ENCODE results near the gene ZDHHC11. TPM values are rescaled to one million over a fixed set of nuclear protein-coding genes. Genes with fewer than 3 reads are reported as not detected.
"Not testable (repeated sequence)": the region's sequence is repeated elsewhere in the genome, so short reads cannot be mapped to it uniquely, and the experiment has no call there.

The ZDHHC11 gene
- total RNA-seq, 1 experiment from 2014 or later, result 43.4 TPM

DNA sequence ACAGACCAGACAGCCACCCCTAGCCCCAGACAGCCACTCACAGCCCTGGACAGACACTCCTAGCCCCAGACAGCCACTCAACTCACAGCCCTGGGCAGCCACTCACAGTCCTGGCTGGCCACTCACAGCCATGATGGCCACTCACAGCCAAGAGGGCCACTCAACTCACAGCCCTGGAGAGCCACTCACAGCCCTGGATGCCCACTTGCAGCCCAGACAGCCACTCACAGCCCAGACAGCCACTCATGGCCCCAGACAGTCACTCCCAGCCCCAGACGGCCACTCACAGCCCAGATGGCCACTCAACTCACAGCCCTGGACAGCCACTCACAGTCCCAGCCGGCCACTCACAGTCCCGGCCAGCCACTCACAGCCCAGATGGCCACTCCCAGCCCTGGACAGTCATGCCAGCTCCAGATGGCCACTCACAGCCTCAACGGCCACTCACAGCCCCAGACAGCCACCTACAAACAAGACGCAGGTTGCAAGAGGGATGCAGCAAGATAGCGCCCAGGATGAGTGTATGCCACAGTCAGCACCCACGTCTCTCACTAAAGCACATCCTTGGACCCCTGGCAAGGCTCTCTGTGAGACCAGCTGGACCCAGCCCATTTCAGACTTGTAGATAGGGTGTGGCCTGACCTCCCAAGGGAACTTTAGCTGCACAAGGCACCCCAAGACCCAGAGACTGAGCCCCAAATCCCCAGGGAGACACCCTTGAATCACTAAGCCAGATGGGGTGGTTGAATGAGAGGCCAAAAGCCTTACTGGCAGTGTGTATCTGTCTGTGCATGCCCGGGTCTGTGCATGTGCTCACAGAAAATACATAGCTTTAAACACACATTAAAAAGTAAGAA lies 88.7 kb downstream of the ZDHHC11 start:
- DNase-seq (ENCODE audit: low spot score), result no peak

DNA sequence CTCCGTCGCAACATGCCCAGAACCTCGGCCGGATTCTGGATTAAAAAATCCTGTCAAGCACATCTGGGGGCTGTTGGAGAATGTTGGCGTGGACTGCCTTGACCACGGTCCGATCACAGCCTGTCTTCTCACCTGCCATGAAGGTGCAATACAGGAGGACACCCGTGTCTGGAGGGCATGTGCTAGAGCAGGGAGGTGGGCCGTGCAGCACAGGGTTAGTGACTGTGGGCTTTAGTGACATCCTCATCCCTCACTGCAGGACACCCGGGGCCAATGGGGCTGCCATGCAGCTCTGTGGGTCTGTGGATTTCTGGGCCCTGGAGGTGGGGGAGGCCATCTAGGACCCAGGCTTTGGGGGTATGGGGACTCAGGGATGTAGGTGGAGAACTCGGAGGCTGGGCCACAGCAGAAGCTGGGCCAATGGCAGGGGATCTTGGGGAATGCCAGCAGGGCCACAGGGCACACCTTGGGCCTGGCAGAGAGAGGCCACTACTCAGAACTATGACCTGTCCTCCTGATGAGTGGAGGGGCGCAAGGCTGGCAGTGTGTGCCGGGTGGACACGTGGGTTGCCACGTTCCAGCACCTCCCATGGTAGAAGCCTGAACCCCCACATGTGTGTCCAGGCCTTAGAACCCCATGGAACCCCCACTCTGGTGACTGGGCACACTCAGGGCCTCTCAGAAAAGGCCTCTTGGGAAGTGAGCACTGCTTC lies 89.6 kb downstream of the ZDHHC11 start:
- DNase-seq (ENCODE audit: low spot score), result no peak

DNA sequence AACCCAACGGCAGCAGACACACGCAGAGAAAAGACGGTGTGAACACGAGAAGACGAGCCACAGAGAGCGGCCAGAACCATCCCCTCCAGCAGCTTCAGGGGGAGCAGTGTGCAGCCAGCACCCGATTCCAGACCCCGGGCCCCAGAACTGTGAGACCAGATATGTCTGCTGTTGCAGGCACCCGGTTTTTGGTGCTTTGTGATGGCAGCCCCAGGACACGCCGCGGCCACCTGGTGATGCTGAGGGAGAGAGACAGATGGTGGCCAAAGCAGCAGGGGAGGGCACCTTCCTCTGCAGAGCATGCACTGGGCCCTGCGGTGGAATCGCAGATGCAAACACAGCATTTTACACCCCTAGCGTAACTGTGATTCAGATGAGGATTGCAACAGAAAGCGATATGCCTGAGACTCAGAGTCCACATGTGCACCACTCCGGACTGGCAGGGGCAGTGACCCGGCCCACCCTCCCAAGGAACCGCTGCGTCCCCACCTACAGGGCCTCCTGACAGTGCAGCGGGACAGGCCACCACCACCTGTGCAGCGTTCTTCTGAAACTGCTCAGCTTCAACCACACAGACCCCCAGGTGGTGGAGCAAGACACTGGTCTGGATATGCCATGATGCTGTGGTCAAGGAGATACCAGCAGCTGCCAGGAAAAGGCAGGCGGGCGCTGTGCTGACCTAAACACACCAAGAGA lies 90.3 kb downstream of the ZDHHC11 start:
- DNase-seq (ENCODE audit: low spot score), result no peak

DNA sequence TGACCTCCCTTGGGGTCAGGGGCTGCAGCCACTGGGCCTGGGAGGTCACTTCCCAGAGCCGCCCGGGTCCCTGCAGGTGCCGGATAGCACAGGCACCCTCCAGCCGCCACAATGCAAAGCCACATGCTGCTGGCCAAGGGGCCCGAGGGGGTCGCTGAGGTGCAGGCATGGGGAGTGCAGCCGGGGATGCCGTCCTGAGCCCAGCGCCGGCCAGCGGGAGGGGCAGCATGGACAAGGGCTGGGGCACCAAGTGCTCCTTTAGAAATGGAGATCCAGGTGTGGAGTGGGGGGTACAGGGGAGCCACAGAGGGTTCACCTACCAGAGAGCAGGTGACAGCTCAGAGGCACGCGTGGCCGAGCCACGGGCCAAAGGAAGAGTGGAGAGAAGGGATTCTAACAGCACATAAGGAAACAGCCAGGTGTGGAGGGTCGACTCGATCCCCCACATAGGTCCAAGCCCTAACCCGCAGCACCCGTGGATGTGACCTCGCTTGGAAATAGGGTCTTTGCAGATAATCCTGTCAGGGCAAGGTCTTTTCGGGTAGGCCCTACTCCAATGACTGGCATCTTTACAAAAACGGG lies 90.9 kb downstream of the ZDHHC11 start:
- no peak for DNase-seq (ENCODE audit: low spot score)

DNA sequence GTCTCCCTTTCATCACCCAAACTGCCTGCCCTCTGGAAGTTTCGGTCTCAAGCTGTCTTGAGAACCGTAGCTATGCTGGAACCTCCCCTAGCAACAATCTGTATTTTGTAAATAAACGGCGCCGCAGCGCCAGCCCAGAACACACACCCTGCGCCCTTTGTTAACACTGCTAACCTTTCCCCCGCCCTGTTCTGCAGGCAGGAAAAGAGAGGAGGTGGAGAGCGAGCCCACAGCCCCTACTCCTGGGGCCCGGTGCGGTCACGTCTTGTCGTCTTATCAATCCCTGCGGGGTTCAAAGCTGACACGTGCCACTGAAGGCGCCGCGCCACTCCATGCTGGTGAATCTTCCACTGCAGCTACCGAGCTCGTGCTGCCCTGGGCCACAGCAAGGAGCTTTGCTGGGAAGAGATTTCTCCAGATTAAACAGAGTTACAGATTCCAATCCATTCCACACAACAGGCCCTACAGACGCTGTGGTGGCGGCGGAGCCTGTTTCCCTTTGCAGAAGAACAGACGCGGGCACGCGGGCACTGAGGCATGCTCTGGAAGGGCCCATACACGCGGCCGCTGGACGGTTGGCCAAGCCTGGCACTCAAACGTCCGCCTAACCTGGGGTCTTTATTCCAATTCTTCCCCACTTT lies 91.6 kb downstream of the ZDHHC11 start:
- DNase-seq (ENCODE audit: low spot score), result peak; percentile 95

DNA sequence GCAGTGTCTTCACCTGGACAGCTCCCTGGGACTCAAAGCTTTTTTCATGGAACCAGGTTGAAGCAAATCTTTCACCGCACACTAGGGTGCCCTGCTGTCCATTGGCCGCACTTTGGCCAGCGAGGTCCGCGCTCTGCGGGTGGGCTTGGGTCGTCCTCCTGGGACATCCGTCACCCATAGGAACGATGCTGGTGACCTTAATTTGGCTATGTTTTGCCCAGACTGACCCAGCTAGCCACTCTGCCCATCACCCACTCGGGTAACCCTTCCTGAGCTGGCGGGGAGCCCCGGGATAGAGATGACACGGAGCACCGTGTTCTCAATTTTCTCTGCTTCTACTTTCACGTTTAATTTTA lies 92.1 kb downstream of the ZDHHC11 start:
- DNase-seq (ENCODE audit: low spot score), result no peak

DNA sequence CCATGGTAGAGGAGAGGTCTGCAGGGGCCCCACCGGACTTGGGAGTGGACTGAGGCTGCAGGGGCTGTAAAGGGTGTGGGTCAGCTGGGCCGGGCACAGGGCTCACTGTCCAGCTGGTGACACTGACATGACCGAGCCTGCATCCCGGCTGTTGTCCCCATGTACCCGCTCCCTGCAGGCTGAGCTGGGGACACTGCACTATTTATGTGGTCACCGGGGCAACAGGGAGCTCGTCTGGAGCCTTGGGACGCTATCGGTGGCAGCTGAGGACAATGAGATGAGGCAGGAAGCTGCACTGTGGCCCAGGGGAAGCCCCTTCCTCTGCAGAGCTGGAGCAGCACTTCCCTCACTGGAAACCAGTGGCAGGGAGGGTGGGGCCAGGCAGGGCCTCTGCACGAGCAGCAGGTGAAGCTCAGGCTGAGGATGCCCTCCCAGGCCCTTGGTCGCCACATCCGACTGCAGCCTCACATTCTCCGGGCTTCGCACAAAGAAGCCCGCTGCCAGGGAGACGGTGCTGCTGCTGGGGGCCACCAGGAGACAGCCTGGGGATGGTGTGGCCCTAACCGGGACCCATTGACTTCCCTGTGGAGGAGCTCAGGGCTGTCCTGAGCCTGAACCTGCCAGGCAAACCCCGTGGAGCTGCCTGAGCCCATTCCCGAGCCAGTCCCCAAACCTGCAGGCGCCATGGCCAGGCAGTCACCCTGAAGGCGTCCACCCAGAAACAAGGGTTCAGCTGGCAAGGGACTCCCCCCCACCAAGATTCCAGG lies 92.7 kb downstream of the ZDHHC11 start:
- peak; percentile 74 for DNase-seq (ENCODE audit: low spot score)

DNA sequence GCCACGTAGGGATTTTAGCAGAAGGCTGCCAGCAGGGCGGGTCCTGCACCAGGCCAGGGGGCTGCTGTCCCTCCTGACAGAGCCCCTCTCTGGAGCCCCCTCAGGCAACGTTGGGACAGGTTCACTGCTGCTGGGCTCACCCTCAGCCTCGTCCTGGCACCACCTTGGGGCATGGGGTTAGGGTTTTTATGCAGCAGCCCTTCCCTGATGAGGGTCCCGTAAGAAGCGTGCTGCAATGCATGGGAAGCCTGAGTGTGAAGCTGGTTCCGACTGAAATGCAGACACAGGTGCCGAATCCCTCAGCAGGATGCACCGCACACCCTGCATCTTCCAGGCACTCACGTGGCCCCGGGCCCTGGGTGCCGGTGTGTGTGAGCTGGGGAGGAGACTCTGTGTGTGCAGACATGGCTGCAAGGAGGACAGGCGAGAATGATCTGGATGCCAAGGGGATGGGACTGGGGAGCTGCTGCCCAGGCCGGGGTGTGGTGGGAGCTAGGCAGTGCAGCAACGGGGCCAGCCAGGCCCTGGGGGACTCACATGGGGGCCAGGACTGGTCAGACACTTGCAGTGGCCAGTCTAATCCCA lies 93.3 kb downstream of the ZDHHC11 start:
- DNase-seq (ENCODE audit: low spot score), result no peak

DNA sequence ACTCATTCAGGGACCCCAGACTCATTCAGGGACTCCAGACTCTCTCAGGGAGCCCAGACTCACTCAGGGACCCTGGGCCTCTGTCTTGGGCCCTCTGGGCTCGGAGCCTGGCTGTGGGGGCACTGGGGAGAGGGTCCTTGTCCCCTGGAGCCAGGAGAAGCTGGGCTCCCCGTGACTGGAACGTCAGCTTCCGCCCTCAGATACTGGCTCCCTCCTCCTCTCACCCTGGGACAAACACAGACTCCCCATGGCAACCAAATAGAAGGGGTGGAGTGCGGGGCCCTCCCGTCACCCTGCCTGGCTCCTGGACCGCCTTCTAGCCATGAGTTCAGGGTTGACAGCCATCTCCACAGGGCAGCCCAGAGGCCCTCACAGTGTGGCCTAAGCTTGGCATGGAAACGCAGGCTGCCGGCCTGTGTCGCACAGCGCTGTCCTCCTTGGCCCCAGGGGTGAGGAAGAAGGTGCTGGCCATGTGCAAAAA lies 93.9 kb downstream of the ZDHHC11 start:
- DNase-seq (ENCODE audit: low spot score), result peak; percentile 82

DNA sequence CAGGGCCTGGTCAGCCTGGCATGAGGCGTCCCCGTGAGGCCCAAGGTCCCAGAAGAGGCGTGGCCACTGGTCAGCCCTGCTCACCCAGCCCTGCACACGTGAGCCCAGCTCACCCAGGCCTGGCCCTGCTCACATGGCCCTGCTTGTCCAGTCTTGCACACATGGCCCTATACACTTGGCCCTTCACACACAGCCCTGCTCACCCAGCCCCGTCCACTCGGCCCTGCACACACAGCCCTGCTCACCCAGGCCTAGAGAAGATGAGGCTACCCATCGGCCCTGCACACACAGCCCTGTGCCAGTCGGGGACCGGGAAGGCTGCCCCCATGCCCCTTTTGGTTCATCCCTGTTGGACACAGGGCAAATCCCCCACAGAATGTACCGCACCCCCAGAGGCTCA lies 94.6 kb downstream of the ZDHHC11 start:
- DNase-seq (ENCODE audit: low spot score), result peak; percentile 26

DNA sequence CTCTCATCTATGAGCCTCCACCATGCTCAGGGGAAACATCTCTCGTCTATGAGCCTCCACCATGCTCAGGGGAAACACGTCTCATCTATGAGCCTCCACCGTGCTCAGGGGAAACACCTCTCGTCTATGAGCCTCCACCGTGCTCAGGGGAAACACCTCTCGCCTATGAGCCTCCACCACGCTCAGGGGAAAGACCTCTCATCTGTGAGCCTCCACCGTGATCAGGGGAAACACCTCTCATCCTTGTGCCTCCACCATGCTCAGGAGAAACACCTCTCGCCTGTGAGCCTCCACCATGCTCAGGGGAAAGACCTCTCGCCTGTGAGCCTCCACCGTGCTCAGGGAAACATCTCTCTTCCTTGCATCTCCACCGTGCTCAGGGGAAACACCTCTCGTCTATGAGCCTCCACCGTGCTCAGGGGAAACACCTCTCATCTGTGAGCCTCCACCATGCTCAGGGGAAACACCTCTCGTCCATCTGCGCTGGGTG lies 96.6 kb downstream of the ZDHHC11 start:
- DNase-seq (ENCODE audit: low spot score), result not testable (repeated sequence)

DNA sequence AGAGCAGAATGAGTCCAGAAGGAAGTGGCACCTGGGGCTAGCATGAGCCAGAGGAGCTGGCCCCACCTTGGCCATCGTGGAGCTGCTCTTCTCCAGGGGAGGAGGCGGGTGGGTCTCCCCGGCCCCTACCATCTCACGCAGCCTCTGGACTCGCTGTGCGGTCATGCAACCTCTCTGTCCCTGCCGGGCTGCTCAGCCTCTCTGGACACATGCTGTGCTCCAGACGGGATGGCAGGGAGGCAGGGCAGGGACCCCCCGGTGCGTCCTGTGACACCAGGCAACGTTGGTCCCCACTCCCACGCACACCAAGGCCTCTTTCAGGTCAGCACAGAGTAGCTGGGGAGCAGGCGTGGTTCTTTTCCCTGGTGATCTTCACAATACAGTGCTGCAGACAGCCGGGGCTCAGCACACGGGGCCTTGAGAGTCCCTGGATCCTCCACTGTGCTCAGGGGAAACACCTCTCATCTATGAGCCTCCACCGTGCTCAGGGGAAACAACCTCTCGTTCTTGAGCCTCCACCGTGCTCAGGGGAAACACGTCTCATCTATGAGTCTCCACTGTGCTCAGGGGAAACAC lies 97.1 kb downstream of the ZDHHC11 start:
- DNase-seq (ENCODE audit: low spot score), result not testable (repeated sequence)

DNA sequence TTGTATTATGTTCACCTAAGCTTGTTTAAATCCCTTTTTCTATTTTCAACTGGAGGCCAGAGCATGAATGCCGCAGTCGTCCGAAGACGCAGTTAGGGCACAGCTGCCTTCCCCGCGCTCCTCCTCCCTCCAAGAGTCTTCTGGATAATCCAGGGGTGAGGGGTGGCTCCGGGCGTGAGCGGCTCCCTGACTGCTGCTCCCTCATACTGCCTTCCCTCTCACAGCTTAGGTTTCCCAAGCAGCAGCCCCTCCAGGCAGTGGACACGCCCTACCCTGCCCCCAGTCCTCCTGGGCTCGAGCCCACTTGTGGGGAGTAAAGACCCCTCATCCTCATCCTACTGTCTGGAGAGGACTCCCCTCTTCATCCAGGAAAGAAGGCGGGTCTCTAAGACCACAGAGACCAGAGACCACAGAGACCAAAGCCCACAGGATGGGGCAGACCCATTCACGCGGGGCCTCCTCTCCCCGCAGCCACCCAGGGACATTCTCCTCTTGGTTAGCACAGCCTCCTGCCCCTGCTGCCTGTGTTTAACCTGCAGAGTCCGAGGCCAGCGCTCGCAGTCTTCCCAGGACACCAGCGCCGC lies 98.2 kb downstream of the ZDHHC11 start:
- DNase-seq (ENCODE audit: low spot score), result not testable (repeated sequence)

DNA sequence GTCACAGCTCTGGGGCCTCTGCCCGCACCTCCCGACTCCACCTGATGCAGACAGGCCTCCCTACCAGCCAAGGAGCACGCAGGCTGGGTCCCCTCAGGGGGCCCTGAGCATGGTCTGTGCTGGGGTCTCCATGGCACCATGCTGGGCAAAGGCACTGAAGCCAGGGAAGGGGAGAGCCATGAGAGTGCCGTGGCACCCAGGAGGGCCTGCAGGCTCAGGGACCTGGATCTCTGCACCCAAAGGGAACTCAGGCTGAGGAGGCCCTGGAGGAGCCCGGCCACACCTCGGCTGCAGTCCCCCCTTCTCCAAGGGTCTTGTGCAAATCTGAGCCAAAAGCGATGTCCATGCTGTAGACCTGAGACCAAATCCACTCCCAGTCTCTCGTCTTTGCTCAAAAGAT lies 98.8 kb downstream of the ZDHHC11 start:
- DNase-seq (ENCODE audit: low spot score), result not testable (repeated sequence)

DNA sequence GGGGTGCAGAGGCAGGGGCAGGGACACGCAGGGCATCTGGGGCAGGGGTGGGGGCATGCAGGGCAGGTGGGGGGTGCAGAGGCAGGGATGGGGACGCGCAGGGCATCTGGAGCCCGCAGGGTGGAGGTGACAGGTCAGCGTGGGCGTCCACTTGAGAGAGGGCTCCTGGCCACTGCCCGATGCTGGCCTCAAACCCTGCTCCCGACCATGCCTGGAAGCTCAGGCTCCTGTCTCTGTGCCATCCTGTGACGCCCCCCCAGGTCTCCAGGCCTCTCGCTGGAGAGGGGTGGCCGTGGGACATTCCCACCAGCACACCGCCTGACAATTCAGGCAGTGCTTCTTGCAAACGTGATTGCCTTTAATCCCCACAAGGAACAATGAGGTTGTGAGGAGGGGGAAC lies 99.3 kb downstream of the ZDHHC11 start:
- no peak for DNase-seq (ENCODE audit: low spot score)

DNA sequence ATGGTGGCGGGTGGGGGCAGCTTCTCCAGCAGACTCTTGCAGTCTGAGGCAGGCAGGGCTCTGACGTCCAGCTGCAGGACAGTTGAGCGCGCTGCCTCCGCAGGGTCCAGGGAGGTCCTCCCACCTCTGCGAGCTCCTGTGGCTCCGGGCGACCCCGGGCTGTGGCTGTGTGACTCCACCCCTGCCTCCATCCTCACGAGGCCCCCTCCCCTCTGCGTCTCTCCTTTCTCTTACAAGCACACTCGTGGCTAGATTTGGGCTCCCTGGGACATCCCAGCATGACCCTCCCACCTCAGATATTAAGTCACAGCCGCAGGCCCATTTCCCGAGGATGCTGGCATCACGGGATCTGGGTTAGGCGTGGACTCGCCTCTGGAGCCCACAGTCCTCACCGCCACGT lies 100.6 kb downstream of the ZDHHC11 start:
- not testable (repeated sequence) for DNase-seq (ENCODE audit: low spot score)

DNA sequence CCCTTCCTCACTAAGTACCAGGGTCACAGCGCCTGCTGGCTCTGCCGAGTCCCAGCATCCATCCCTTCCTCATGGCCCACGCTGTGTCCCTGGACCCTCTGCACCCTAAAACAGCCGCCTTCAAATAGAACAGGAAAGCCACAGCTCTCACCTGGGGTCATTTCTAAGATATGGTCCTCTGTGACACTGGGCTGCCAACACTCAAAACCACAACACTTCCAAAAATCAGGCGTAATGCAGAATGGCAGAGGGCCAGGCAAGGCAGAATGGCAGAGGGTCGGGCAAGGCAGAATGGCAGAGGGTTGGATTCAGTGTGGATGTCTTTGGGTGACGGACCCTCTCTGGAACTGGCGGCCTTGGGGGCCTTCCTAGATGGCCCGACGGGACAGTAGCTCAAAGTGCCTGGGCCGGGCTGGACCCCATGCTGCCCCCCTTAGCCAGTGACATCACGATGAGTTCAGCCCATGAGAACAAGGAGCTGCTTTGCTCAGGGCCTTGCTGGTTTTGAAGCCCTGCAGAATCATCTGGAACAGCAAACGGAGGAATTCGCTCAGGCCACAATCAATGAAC lies 101.6 kb downstream of the ZDHHC11 start:
- no peak for DNase-seq (ENCODE audit: low spot score)

DNA sequence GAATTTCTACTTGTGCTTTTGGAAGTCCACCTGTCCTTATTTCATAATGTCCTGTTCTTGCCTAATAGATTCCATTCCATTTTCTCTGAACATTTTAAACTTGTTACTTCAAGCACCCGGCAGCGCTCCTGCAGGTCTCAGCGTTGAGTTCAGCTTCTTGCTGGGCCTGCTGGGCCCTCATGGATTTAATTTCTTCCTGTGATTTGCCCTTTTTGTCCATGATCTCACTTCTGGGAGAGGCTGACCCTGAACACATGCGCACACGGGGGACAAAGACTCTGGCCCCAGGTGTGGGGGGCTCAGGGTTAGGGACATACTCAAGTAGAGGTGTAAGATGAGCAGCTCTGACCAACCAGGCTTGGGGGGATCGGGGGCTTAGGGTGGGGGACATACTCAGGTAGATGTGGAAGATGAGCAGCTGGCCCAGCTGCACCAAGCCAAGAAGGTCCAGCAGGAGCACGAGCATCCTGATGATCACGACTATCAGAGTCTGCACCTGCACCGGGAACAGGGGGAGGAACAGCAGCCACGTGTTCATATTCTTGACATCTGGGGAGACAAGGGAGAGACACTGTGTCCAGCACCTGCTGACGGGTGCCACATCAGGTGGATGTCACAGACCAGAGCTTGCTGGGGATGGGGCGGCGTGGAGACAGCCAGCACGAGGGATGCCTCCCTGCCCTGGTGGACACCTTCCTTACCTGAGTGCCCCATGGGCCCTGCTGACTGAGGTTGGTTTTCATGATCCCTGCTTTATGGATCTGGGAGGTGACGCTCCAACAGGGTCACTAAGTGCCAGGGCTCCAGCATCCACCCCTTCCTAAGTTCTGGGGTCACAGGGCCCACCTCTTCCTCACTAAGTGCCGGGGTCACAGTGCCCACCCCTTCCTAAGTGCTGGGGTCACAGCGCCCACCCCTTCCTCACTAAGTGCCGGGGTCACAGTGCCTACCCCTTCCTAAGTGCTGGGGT lies 102.5 kb downstream of the ZDHHC11 start:
- not testable (repeated sequence) for DNase-seq (ENCODE audit: low spot score)

All from HT-29 (cell line).